ENCODE data around the gene PLPP4. TPM values are rescaled to one million over a fixed set of nuclear protein-coding genes. Genes with fewer than 3 reads are reported as not detected.

PLPP4 gene
- total and polyA plus RNA-seq, 2 donors (not counting 1 experiment from before 2014, with no cell fraction given) = 0.22 to 1.2 TPM

- Histone ChIP-seq H3K27ac (ENCODE audit: insufficient read depth, low read length) (no peak overlapping the region), H3K79me2 (ENCODE audit: control insufficient read depth, insufficient read depth, low read length) (no peaks in the 10 kb centered on the region), H3K4me2 (ENCODE audit: extremely low read depth, insufficient read depth, low read length) (no peak overlapping the region), H4K20me1 (ENCODE audit: control insufficient read depth, extremely low read depth, insufficient read depth, low read length) (no peaks in the 10 kb centered on the region), H3K27me3 (ENCODE audit: control insufficient read depth, insufficient read depth, low read length) (no peaks in the 10 kb centered on the region), H2AFZ (ENCODE audit: low read length) (no peak overlapping the region), H3K4me3 (replicated peaks in 1 of 4; ENCODE audit: control extremely low read depth in 1 of 4, insufficient read depth in 1 of 4, low read depth in 3 of 4, low read length in 4 of 4) (no peak overlapping the region), H3K9me3 (ENCODE audit: control insufficient read depth, insufficient read depth, low read depth, low read length) (no peaks in the 10 kb centered on the region), H3K9ac (ENCODE audit: insufficient read depth, low read length) (no peak overlapping the region), H3K36me3 (ENCODE audit: control insufficient read depth, insufficient read depth, low read length) (no peaks in the 10 kb centered on the region), H3K4me1 (ENCODE audit: control insufficient read depth, extremely low read depth, insufficient read depth, low read length) (no peaks in the 10 kb centered on the region)
- TF ChIP-seq CTCF (conservative IDR thresholded peaks at IDR 0.05 in 1 of 2, IDR thresholded peaks at IDR 0.05 in 1 of 2; ENCODE audit: low read depth in 1 of 2, low read length in 2 of 2) = no peak
- TF ChIP-seq EZH2 (IDR thresholded peaks at IDR 0.05; ENCODE audit: low read length, missing control alignments) = no peak
- DNase-seq (ENCODE audit: low read depth in 2 of 2) = no peak
Observed at GRCh38 chr10:120507175-120507574, 50.1 kb downstream of the PLPP4 start.

DNA sequence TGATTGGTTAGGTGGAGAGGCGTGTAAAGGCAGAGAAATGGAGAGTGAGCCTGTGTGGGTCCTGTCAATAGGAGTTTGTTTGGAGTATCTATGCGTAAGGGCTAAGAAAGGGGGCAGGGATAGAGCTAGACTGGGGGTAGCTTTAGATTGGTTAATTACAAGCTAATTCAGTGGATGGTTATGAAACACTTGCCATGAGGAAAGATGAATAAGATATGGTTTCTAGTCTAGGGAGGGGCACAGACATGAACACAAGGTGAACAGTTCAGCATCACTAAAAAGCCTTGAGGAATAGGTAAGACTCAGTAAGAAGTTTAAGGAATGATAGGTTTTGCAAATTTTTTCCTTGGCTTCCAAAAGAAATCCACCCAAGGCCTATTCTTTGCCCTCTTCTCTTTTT is 50.6 kb downstream of the PLPP4 start:
- Histone ChIP-seq H3K27ac (ENCODE audit: insufficient read depth, low read length) (no peak overlapping the region), H3K27me3 (ENCODE audit: control insufficient read depth, insufficient read depth, low read length) (no peaks in the 10 kb centered on the region), H4K20me1 (ENCODE audit: control insufficient read depth, extremely low read depth, insufficient read depth, low read length) (no peaks in the 10 kb centered on the region), H3K9ac (ENCODE audit: insufficient read depth, low read length) (no peak overlapping the region), H3K4me1 (ENCODE audit: control insufficient read depth, extremely low read depth, insufficient read depth, low read length) (no peaks in the 10 kb centered on the region), H3K4me3 (replicated peaks in 1 of 4; ENCODE audit: control extremely low read depth in 1 of 4, insufficient read depth in 1 of 4, low read depth in 3 of 4, low read length in 4 of 4) (no peak overlapping the region), H2AFZ (ENCODE audit: low read length) (no peak overlapping the region), H3K9me3 (ENCODE audit: control insufficient read depth, insufficient read depth, low read depth, low read length) (no peaks in the 10 kb centered on the region), H3K79me2 (ENCODE audit: control insufficient read depth, insufficient read depth, low read length) (no peaks in the 10 kb centered on the region), H3K4me2 (ENCODE audit: extremely low read depth, insufficient read depth, low read length) (no peak overlapping the region), H3K36me3 (ENCODE audit: control insufficient read depth, insufficient read depth, low read length) (no peaks in the 10 kb centered on the region)
- TF ChIP-seq EZH2 (IDR thresholded peaks at IDR 0.05; ENCODE audit: low read length, missing control alignments) = no peak
- TF ChIP-seq CTCF (conservative IDR thresholded peaks at IDR 0.05 in 1 of 2, IDR thresholded peaks at IDR 0.05 in 1 of 2; ENCODE audit: low read depth in 1 of 2, low read length in 2 of 2) = no peak
- DNase-seq (ENCODE audit: low read depth in 2 of 2) = no peak

- H3K4me1 ChIP-seq (ENCODE audit: control insufficient read depth, extremely low read depth, insufficient read depth, low read length) = no peaks in the 10 kb centered on the region
- DNase-seq (ENCODE audit: low read depth in 2 of 2) = peak in 1 of 2 donors; percentile 99
Observed at GRCh38 chr10:120508393-120508792, 51.4 kb downstream of the PLPP4 start.

More at GRCh38 chr10:120508393-120508792, 51.4 kb downstream of the PLPP4 start:
- Histone ChIP-seq H3K4me3 (replicated peaks in 1 of 4; ENCODE audit: control extremely low read depth in 1 of 4, insufficient read depth in 1 of 4, low read depth in 3 of 4, low read length in 4 of 4) (no peak overlapping the region), H3K4me2 (ENCODE audit: extremely low read depth, insufficient read depth, low read length) (no peak overlapping the region), H3K9ac (ENCODE audit: insufficient read depth, low read length) (no peak overlapping the region), H3K27ac (ENCODE audit: insufficient read depth, low read length) (no peak overlapping the region), H4K20me1 (ENCODE audit: control insufficient read depth, extremely low read depth, insufficient read depth, low read length) (no peaks in the 10 kb centered on the region), H2AFZ (ENCODE audit: low read length) (no peak overlapping the region), H3K9me3 (ENCODE audit: control insufficient read depth, insufficient read depth, low read depth, low read length) (no peaks in the 10 kb centered on the region), H3K79me2 (ENCODE audit: control insufficient read depth, insufficient read depth, low read length) (no peaks in the 10 kb centered on the region), H3K36me3 (ENCODE audit: control insufficient read depth, insufficient read depth, low read length) (no peaks in the 10 kb centered on the region), H3K27me3 (ENCODE audit: control insufficient read depth, insufficient read depth, low read length) (no peaks in the 10 kb centered on the region)
- TF ChIP-seq EZH2 (IDR thresholded peaks at IDR 0.05; ENCODE audit: low read length, missing control alignments) = no peak
- no peak for TF ChIP-seq CTCF (conservative IDR thresholded peaks at IDR 0.05 in 1 of 2, IDR thresholded peaks at IDR 0.05 in 1 of 2; ENCODE audit: low read depth in 1 of 2, low read length in 2 of 2)

All from fibroblast of lung (primary cell).